Esophagus squamous epithelium (tissue), 5 donors: ENCODE data around the gene WDR38. TPM values are rescaled to one million over a fixed set of nuclear protein-coding genes. Genes with fewer than 3 reads are reported as not detected.

Experiments used
- DNase-seq: peaks from one replicate; lab custom pipeline; 2025; lab: John Stamatoyannopoulos, UW
- H3K27ac ChIP-seq, 4 donors: fragments of 200-600 bp; sonication (generic); one replicate each; pipeline ENCODE4 v1.5.1; 2016 to 2019; ENCODE audit warnings: mild to moderate bottlenecking in 1 of 4
- H3K27me3 ChIP-seq, 4 donors: fragments of 200-600 bp; sonication (generic); 1 replicate in 3 of 4; 2 replicates in 1 of 4; pipeline versions ENCODE4 v1.5.1 to v1.6.0; 2017 to 2021; ENCODE audit warnings: antibody characterized with exemption in 1 of 4
- H3K36me3 ChIP-seq, 3 donors: fragments of 200-600 bp; sonication (generic); one replicate each; pipeline ENCODE4 v1.5.1; 2016 to 2019
- H3K4me1 ChIP-seq, 3 donors: fragments of 200-600 bp; sonication (generic); one replicate each; pipeline ENCODE4 v1.5.1; 2017 to 2019
- H3K4me3 ChIP-seq, 4 donors: fragments of 200-600 bp; sonication (generic); 1 replicate in 3 of 4; 2 replicates in 1 of 4; pipeline ENCODE4 v1.5.1; 2016 to 2019; ENCODE audit warnings: mild to moderate bottlenecking in 2 of 4, moderate library complexity in 1 of 4
- H3K9me3 ChIP-seq, 3 donors: fragments of 200-600 bp; sonication (generic); one replicate each; pipeline ENCODE4 v1.5.1; 2016 to 2019
- CTCF ChIP-seq, 6 experiments: fragments of 450-650 bp in 4 of 6; fragments of 200-600 bp in 2 of 6; sonication (generic) in 2 of 6; IDR thresholded peaks; one replicate each; pipeline ENCODE4 v1.5.1; 2016 to 2019; ENCODE audit warnings: antibody characterized with exemption in 6 of 6, mild to moderate bottlenecking in 4 of 6, moderate library complexity in 4 of 6
- POLR2A ChIP-seq, 4 donors: fragments of 450-650 bp; IDR thresholded peaks; one replicate each; pipeline ENCODE4 v1.6.1; 2017; ENCODE audit warnings: antibody characterized with exemption in 4 of 4, mild to moderate bottlenecking in 4 of 4, moderate library complexity in 3 of 4
- WGBS, 2 donors: methylation state at CpG; one replicate each; pipeline ENCODE4 v1.1.5; 2018; 5-methylcytosine and 5-hydroxymethylcytosine counted together
- intact Hi-C: fragments of 100-400 bp; cut with DNase I; formaldehyde crosslinking; loops from one replicate; pipeline ENCODE4 v1.15.0; 2022
- total RNA-seq, 4 donors: library from RNA; depleted of rRNA; stranded (reverse); fragments of >200 nt; gene quantifications; one replicate each; pipeline ENCODE4 v1.1.0, GENCODE V29; 2016
- donor health status: DM: yes; HTN: yes; CAD: no.

WDR38 gene
- total RNA-seq, 4 donors from 2014 or later = not detected

DNA sequence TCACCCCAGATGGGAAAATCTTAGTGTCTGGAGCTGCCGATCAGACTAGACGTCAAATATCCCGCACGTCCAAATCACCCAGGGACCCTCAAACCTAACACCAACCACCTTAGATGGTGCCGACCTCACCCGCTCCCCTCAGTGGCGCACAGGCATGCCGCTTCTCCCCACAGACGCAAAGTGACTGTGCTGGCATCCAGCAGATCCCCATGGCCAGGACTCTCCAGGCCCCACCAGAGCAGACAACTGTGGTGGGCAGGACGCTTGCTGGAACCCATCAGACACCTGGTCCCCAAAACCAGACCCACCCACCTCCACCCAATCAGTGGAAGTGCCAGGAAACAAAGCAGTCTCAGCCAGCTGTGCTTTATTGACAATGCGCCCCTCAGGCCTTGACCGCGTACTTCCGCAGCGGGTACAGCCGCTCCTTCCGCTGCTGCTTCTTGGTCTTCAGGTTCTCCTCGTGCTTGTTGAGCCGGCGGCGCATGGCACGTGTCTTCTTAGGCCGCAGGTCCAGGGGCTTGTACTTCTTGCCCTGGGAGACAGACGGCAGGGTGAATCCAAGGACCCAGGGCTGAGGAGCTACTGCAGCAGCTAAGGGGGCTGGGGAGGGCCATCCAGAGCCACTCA lies 4.4 kb downstream of the WDR38 start:
- H3K4me3 ChIP-seq = no peak overlapping the region
- 83 to 91% methylated on average over 15 of the region's 24 CpGs for WGBS, 2 donors
- peaks cover 29 to 65% (median 41%) of the 10 kb centered on the region in 3 donors for H3K4me1 ChIP-seq
- no peaks in the 10 kb centered on the region for H3K9me3 ChIP-seq
- H3K27me3 ChIP-seq = no peaks in the 10 kb centered on the region
- DNase-seq = no peak
- H3K27ac ChIP-seq = peak overlapping the region in 1 of 4 donors; percentile 29
- intact Hi-C loops = loop anchor here (10.0 kb wide), 1 partner anchor 287 kb away; the partner anchor contains the start of gene SCAI
- H3K36me3 ChIP-seq = peaks cover 18 to 51% (median 28%) of the 10 kb centered on the region in 3 donors
- TF ChIP-seq POLR2A (IDR thresholded peaks at IDR 0.05) = no peak
- TF ChIP-seq CTCF (IDR thresholded peaks at IDR 0.05) = no peak

GRCh38 chr9:124858330-124859046 lies 5.2 kb downstream of the WDR38 start:
- H3K36me3 ChIP-seq = peaks cover 18 to 51% (median 28%) of the 10 kb centered on the region in 3 donors

DNA sequence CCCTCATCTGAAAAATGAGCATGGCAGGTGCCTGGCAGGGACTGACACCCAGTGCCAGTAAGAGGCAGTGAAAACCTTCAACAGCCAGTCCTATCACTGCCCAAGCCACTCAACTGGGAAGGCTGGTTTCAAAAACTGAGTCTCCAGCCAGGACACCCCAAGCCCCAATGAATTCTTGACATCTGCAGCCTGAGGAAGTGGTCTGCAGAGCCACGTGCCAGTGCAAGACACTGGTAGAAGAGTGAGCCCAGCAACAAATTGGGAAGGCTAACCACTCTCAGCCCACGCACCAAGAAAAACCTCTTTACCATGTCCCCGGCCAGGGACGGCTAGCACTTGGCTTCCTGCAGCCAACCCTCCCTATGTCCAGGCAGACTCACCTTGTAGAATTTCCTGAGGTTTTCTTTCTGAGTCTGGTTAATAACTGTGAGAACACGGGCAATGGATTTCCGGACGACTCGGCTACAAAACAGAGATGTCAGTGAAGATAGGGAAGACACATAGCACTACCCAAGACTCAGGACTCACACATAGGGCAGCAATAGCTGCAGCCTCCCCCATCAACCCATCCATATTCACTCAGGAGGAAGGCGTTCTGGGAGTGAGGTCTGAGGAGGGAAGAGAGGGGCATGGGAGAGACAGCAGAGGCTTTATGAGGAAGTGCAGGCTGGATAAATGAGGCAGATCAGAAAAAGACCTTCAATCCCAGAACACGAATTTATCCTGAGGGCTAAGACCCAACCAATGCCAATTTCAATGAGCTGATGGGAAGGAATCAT lies 6.7 kb downstream of the WDR38 start:
- intact Hi-C loops = loop anchor here (10.0 kb wide), 1 partner anchor 285 kb away; the partner anchor contains the start of gene SCAI
- Histone ChIP-seq H3K27ac (peak overlapping the region; percentile 93 to 97 (median 94)), H3K27me3 (no peaks in the 10 kb centered on the region), H3K36me3 (peaks cover 18 to 51% (median 28%) of the 10 kb centered on the region in 3 donors), H3K9me3 (no peaks in the 10 kb centered on the region), H3K4me1 (peaks cover 32 to 75% (median 44%) of the 10 kb centered on the region in 3 donors), H3K4me3 (peak overlapping the region; percentile 70 to 99 (median 87))
- no peak for DNase-seq
- 16 to 22% methylated on average over 2 to 10 of the region's 10 CpGs for WGBS, 2 donors
- TF ChIP-seq CTCF (IDR thresholded peaks at IDR 0.05) = no peak
- no peak for TF ChIP-seq POLR2A (IDR thresholded peaks at IDR 0.05)

More at GRCh38 chr9:124858330-124859046, 5.2 kb downstream of the WDR38 start:
- no peak for DNase-seq
- 57 to 65% methylated on average over 2 to 4 of the region's 9 CpGs for WGBS, 2 donors
- TF ChIP-seq CTCF (IDR thresholded peaks at IDR 0.05) (no peak), POLR2A (IDR thresholded peaks at IDR 0.05) (no peak)
- no peak overlapping the region for H3K4me3 ChIP-seq
- H3K27ac ChIP-seq = peak overlapping the region in 1 of 4 donors; percentile 9
- H3K27me3 ChIP-seq = no peaks in the 10 kb centered on the region
- intact Hi-C loops = loop anchor here (10.0 kb wide), 1 partner anchor 286 kb away; the partner anchor contains the start of gene SCAI
- no peaks in the 10 kb centered on the region for H3K9me3 ChIP-seq
- H3K4me1 ChIP-seq = peaks cover 29 to 65% (median 40%) of the 10 kb centered on the region in 3 donors

- peak overlapping the region; percentile 93 to 97 (median 94) for H3K27ac ChIP-seq
- peak overlapping the region; percentile 70 to 99 (median 87) for H3K4me3 ChIP-seq
- H3K27me3 ChIP-seq = no peaks in the 10 kb centered on the region
- peaks cover 18 to 51% (median 28%) of the 10 kb centered on the region in 3 donors for H3K36me3 ChIP-seq
- no peak for DNase-seq
- no peaks in the 10 kb centered on the region for H3K9me3 ChIP-seq
- intact Hi-C loops = no loop called here
- peaks cover 32 to 75% (median 44%) of the 10 kb centered on the region in 3 donors for H3K4me1 ChIP-seq
- WGBS, 2 donors = 1 to 9% methylated on average over 7 to 10 of the region's 12 CpGs
- TF ChIP-seq POLR2A (IDR thresholded peaks at IDR 0.05) (no peak), CTCF (IDR thresholded peaks at IDR 0.05) (no peak)
These were observed 7.5 kb downstream of the WDR38 start for GRCh38 chr9:124860582-124861341.
